A673 (cell line): ENCODE results near the gene ASTN2. TPM values are rescaled to one million over a fixed set of nuclear protein-coding genes. Genes with fewer than 3 reads are reported as not detected.
"Not testable (repeated sequence)": the region's sequence is repeated elsewhere in the genome, so short reads cannot be mapped to it uniquely, and the experiment has no call there.

Experiments
- BruUV-seq: library from RNA; stranded (reverse); fragments of 400-500 nt; replicated peaks from 2 replicates; lab custom pipeline; 2021; lab: Mats Ljungman, UMichigan
- CTCF ChIA-PET: fragments of 300-600 bp; sonication (Branson Sonifier 250); formaldehyde crosslinking; loops from one replicate; lab custom pipeline; 2022; ENCODE audit warnings: antibody characterized with exemption; lab: Charles Lee
- POLR2A ChIA-PET: fragments of 300-600 bp; sonication (Branson Sonifier 250); formaldehyde crosslinking; loops from one replicate; lab custom pipeline; 2022; ENCODE audit warnings: antibody characterized with exemption; ENCODE audit not compliant: low non-redundant PET; lab: Charles Lee
- DNase-seq: peaks from one replicate; pipeline ENCODE4 v3.0.0-alpha.2; 2015; ENCODE audit warnings: low spot score
- H3K27ac ChIP-seq: fragments of 200-600 bp; sonication (generic); 2 replicates; pipeline ENCODE4 v1.5.1; 2016; ENCODE audit warnings: mixed run types, low read depth, mild to moderate bottlenecking, mixed read lengths, antibody characterized with exemption, low read length; ENCODE audit not compliant: poor library complexity, severe bottlenecking
- H3K27me3 ChIP-seq: fragments of 200-600 bp; sonication (generic); replicated peaks from 2 replicates; pipeline ENCODE4 v1.6.1; 2017; ENCODE audit warnings: mixed run types, low read depth, mild to moderate bottlenecking, mixed read lengths, antibody characterized with exemption, low read length; ENCODE audit not compliant: insufficient read depth, poor library complexity
- H3K36me3 ChIP-seq: fragments of 200-600 bp; sonication (generic); 2 replicates; pipeline ENCODE4 v1.6.1; 2016; ENCODE audit warnings: mixed run types, mild to moderate bottlenecking, mixed read lengths, antibody characterized with exemption, low read length; ENCODE audit not compliant: insufficient read depth, poor library complexity, severe bottlenecking
- H3K4me1 ChIP-seq: fragments of 200-600 bp; sonication (generic); 2 replicates; pipeline ENCODE4 v1.6.1; 2017; ENCODE audit warnings: mixed run types, mild to moderate bottlenecking, mixed read lengths, antibody characterized with exemption, low read length; ENCODE audit not compliant: insufficient read depth, poor library complexity, severe bottlenecking
- H3K4me3 ChIP-seq: fragments of 200-600 bp; sonication (generic); 2 replicates; pipeline ENCODE4 v1.5.1; 2016; ENCODE audit warnings: low read depth, mixed run types, mild to moderate bottlenecking, mixed read lengths, low read length; ENCODE audit not compliant: poor library complexity, severe bottlenecking
- H3K9me3 ChIP-seq: fragments of 200-600 bp; sonication (generic); 2 replicates; pipeline ENCODE4 v1.6.1; 2016; ENCODE audit warnings: mixed run types, low read depth, mild to moderate bottlenecking, mixed read lengths, antibody characterized with exemption, low read length; ENCODE audit not compliant: poor library complexity, severe bottlenecking
- EZH2 ChIP-seq: fragments of 200-600 bp; sonication (generic); IDR thresholded peaks from 2 replicates; pipeline ENCODE4 v1.6.1; 2017; ENCODE audit warnings: borderline replicate concordance, low read depth, mild to moderate bottlenecking, mixed read lengths, antibody characterized with exemption, low read length; ENCODE audit not compliant: poor library complexity, severe bottlenecking
- intact Hi-C: fragments of 100-400 bp; cut with micrococcal nuclease; formaldehyde crosslinking; loops from one replicate; pipeline ENCODE4 v1.10.0; 2022; ENCODE audit not compliant: unreplicated experiment
- total RNA-seq: library from RNA; stranded (reverse); gene quantifications from 2 replicates; pipeline ENCODE4 v1.2.3, GENCODE V29; 2021
- TF ChIP-seq, protein P1 (sequence below): fragments of 300-800, 200-600 bp; sonication (generic); conservative IDR thresholded peaks from 2 replicates; pipeline ENCODE4 v1.5.1; 2017; ENCODE audit warnings: low read depth, mild to moderate bottlenecking, antibody characterized with exemption, low read length, moderate library complexity, mixed read lengths

ASTN2 gene
- total RNA-seq, 1 experiment from 2014 or later, result 3.4 TPM

DNA sequence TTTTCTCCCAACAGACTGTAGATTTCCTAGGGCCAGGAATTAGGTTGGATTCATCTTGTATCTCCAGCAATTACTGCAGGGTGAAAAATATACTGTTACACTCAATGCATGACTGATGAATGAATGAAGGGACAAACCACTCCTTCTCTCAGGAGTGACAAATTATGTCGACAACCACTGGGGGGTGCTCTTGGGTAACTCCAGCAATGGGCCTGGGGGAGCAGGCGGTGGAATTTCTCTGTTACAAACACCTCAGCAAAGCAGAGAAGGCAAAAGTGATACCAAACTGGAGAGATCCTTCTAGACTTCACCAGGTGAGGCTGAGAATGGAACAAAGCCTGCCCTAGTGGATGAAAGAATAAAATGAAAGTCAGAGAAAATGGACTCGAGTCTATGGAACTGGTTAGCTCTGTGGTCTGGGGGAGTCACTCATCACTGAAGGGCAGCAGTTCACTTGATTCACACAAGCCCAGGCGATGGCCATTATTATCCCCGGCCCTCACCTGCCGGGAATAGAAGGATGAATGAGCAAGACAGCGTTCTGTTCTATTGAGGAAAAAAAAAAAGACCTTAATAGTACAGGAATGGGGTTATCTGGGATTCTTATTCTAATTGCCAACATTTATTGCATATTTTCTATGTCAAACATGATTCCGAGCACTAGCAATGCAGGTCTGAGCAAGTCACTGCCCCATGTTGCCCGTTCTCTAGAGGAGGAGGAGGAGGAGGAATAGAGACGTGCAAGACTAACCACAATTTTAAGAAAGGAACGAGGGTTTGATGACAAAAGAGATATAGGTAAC is 341.1 kb downstream of the ASTN2 start:
- ChIA-PET POLR2A (no interaction called here), CTCF (no interaction called here)
- no peak for TF ChIP-seq EZH2
- TF ChIP-seq, protein P1, sequence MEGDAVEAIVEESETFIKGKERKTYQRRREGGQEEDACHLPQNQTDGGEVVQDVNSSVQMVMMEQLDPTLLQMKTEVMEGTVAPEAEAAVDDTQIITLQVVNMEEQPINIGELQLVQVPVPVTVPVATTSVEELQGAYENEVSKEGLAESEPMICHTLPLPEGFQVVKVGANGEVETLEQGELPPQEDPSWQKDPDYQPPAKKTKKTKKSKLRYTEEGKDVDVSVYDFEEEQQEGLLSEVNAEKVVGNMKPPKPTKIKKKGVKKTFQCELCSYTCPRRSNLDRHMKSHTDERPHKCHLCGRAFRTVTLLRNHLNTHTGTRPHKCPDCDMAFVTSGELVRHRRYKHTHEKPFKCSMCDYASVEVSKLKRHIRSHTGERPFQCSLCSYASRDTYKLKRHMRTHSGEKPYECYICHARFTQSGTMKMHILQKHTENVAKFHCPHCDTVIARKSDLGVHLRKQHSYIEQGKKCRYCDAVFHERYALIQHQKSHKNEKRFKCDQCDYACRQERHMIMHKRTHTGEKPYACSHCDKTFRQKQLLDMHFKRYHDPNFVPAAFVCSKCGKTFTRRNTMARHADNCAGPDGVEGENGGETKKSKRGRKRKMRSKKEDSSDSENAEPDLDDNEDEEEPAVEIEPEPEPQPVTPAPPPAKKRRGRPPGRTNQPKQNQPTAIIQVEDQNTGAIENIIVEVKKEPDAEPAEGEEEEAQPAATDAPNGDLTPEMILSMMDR, result peak; percentile 78
- H3K27ac ChIP-seq, result no peak overlapping the region
- H3K27me3 ChIP-seq, result peaks cover 20% of the 10 kb centered on the region
- DNase-seq, result peak; percentile 66
- intact Hi-C loops, result no loop called here
- H3K36me3 ChIP-seq, result no peaks in the 10 kb centered on the region
- BruUV-seq, result no TSS peak
- no peak overlapping the region for H3K4me3 ChIP-seq
- H3K9me3 ChIP-seq, result no peaks in the 10 kb centered on the region
- no peaks in the 10 kb centered on the region for H3K4me1 ChIP-seq

GRCh38 chr9:117073071-117073470 is 341.8 kb downstream of the ASTN2 start:
- CTCF ChIA-PET, result no interaction called here
- H3K9me3 ChIP-seq, result no peaks in the 10 kb centered on the region
- TF ChIP-seq, protein P1, result no peak
- no peak for TF ChIP-seq EZH2
- H3K27ac ChIP-seq, result no peak overlapping the region
- no peaks in the 10 kb centered on the region for H3K4me1 ChIP-seq
- POLR2A ChIA-PET, result no interaction called here
- no peaks in the 10 kb centered on the region for H3K36me3 ChIP-seq
- intact Hi-C loops, result no loop called here
- H3K27me3 ChIP-seq, result peaks cover 20% of the 10 kb centered on the region
- DNase-seq, result no peak
- H3K4me3 ChIP-seq, result no peak overlapping the region
- BruUV-seq, result no TSS peak

GRCh38 chr9:117072216-117072615 is 342.6 kb downstream of the ASTN2 start:
- Histone ChIP-seq H3K4me3 (no peak overlapping the region), H3K4me1 (no peaks in the 10 kb centered on the region), H3K27me3 (peaks cover 15% of the 10 kb centered on the region), H3K36me3 (no peaks in the 10 kb centered on the region), H3K27ac (no peak overlapping the region), H3K9me3 (no peaks in the 10 kb centered on the region)
- DNase-seq, result no peak
- intact Hi-C loops, result no loop called here
- BruUV-seq, result no TSS peak
- POLR2A ChIA-PET, result no interaction called here
- CTCF ChIA-PET, result no interaction called here
- no peak for TF ChIP-seq EZH2
- TF ChIP-seq, protein P1, result no peak

DNA sequence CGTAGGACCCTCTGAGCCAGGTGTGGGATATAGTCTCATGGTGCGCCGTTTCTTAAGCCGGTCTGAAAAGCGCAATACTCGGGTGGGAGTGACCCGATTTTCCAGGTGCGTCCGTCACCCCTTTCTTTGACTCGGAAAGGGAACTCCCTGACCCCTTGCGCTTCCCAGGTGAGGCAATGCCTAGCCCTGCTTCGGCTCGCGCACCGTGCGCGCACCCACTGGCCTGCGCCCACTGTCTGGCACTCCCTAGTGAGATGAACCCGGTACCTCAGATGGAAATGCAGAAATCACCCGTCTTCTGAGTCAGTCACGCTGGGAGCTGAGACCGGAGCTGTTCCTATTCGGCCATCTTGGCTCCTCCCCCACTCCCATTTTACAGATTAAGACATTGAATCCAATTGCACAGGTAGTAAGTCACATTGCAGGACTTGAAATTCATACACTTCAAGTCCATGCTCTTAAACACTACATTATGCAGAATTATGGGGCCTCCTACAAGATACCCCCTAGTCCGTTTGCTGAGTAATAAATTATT is 343.1 kb downstream of the ASTN2 start:
- H3K9me3 ChIP-seq, POLR2A ChIA-PET, H3K27ac ChIP-seq, H3K36me3 ChIP-seq, CTCF ChIA-PET, H3K4me1 ChIP-seq, BruUV-seq, DNase-seq, intact Hi-C loops, H3K4me3 ChIP-seq: not testable (repeated sequence)
- peaks cover 11% of the 10 kb centered on the region for H3K27me3 ChIP-seq
